Loucy (cell line): ENCODE data around the gene BPHL.

Experiments
- CTCF ChIP-seq: fragments of 200-600 bp; sonication (generic); conservative IDR thresholded peaks from 2 replicates; pipeline ENCODE4 v1.5.1; 2014; ENCODE audit warnings: mild to moderate bottlenecking, antibody characterized with exemption, low read length
- EZH2phosphoT487 ChIP-seq: fragments of 200-600 bp; IDR thresholded peaks from 2 replicates; pipeline ENCODE4 v1.6.1; 2018; ENCODE audit warnings: antibody characterized with exemption, mild to moderate bottlenecking, moderate library complexity, borderline replicate concordance

GRCh38 chr6:3144571-3144970 lies 26.1 kb downstream of the BPHL start:
- TF ChIP-seq CTCF (no peak), EZH2phosphoT487 (no peak)
